Smooth muscle cell (in vitro differentiated cells): ENCODE data around the gene GALR1. TPM values are rescaled to one million over a fixed set of nuclear protein-coding genes. Genes with fewer than 3 reads are reported as not detected.
A peak's percentile ranks its signal among the peaks of the same experiment; 100 is the strongest.

Experiments used
- DNase-seq: peaks from one replicate; lab custom pipeline; 2025; ENCODE audit not compliant: unreplicated experiment; lab: John Stamatoyannopoulos, UW
- H2AFZ ChIP-seq: fragments of 200-600 bp; sonication (generic); 2 replicates; pipeline ENCODE4 v1.6.0; 2016; ENCODE audit warnings: antibody characterized with exemption, low read depth, mild to moderate bottlenecking
- H3F3A ChIP-seq: fragments of 200-600 bp; sonication (generic); 2 replicates; pipeline ENCODE4 v1.6.0; 2017; ENCODE audit warnings: antibody characterized with exemption, low read depth
- H3K27ac ChIP-seq: fragments of 200-600 bp; sonication (generic); 2 replicates; pipeline ENCODE4 v1.5.1; 2016; ENCODE audit warnings: low read depth, mild to moderate bottlenecking
- H3K27me3 ChIP-seq: fragments of 200-600 bp; sonication (generic); 2 replicates; pipeline ENCODE4 v1.6.1; 2016; ENCODE audit warnings: low read depth, mild to moderate bottlenecking
- H3K36me3 ChIP-seq: fragments of 200-600 bp; sonication (generic); 2 replicates; pipeline ENCODE4 v1.5.1; 2016; ENCODE audit warnings: low read depth
- H3K4me1 ChIP-seq: fragments of 200-600 bp; sonication (generic); 2 replicates; pipeline ENCODE4 v1.5.1; 2016; ENCODE audit warnings: low read depth
- H3K4me2 ChIP-seq: fragments of 200-600 bp; sonication (generic); 2 replicates; pipeline ENCODE4 v1.6.0; 2016; ENCODE audit warnings: mild to moderate bottlenecking
- H3K4me3 ChIP-seq: fragments of 200-600 bp; sonication (generic); 2 replicates; pipeline ENCODE4 v1.5.1; 2016; ENCODE audit warnings: mild to moderate bottlenecking
- H3K79me2 ChIP-seq: fragments of 200-600 bp; sonication (generic); 2 replicates; pipeline ENCODE4 v1.6.0; 2016; ENCODE audit warnings: low read depth, mild to moderate bottlenecking
- H3K9ac ChIP-seq: fragments of 200-600 bp; sonication (generic); 2 replicates; pipeline ENCODE4 v1.6.0; 2016; ENCODE audit warnings: low read depth
- H3K9me3 ChIP-seq: fragments of 200-600 bp; sonication (generic); replicated peaks from 2 replicates; pipeline ENCODE4 v1.5.1; 2016; ENCODE audit warnings: low read depth
- H4K20me1 ChIP-seq: fragments of 200-600 bp; sonication (generic); 2 replicates; pipeline ENCODE4 v1.6.0; 2016; ENCODE audit warnings: low read depth
- CTCF ChIP-seq: fragments of 200-600 bp; sonication (generic); IDR thresholded peaks from 2 replicates; pipeline ENCODE4 v1.5.1; 2017; ENCODE audit warnings: borderline replicate concordance, mild to moderate bottlenecking, antibody characterized with exemption; ENCODE audit not compliant: insufficient read depth, poor library complexity, severe bottlenecking
- WGBS: methylation state at CpG from one replicate; pipeline ENCODE4 v1.1.7; 2016; ENCODE audit warnings: low lambda C conversion rate; 5-methylcytosine and 5-hydroxymethylcytosine counted together
- polyA plus RNA-seq: library from polyadenylated mRNA; unstranded; fragments of >200 nt; fragmentation: Nextera tagmentation; extraction: Ambion mirVana; gene quantifications from 2 replicates; pipeline ENCODE4 v1.2.1, GENCODE V29; 2016
- total RNA-seq: library from RNA; depleted of rRNA; stranded (reverse); fragments of >200 nt; gene quantifications from 2 replicates; pipeline ENCODE4 v1.2.3, GENCODE V29; 2014

Gene GALR1
- total and polyA plus RNA-seq, 2 experiments from 2014 or later = not detected

GRCh38 chr18:77207540-77207939, 42.1 kb upstream of the GALR1 start:
- DNase-seq = no peak
- 81% methylated on average over 10 of the region's 10 CpGs for WGBS
- no peaks in the 10 kb centered on the region for H3K79me2 ChIP-seq
- no peaks in the 10 kb centered on the region for H4K20me1 ChIP-seq
- H2AFZ ChIP-seq = no peak overlapping the region
- TF ChIP-seq CTCF = peak; percentile 25
- H3K4me1 ChIP-seq = no peaks in the 10 kb centered on the region
- no peak overlapping the region for H3K4me2 ChIP-seq
- H3K4me3 ChIP-seq = no peak overlapping the region
- no peaks in the 10 kb centered on the region for H3K9me3 ChIP-seq
- H3F3A ChIP-seq = no peaks in the 10 kb centered on the region
- H3K27ac ChIP-seq = no peak overlapping the region
- no peaks in the 10 kb centered on the region for H3K36me3 ChIP-seq
- H3K9ac ChIP-seq = no peak overlapping the region
- H3K27me3 ChIP-seq = no peaks in the 10 kb centered on the region

GRCh38 chr18:77208964-77209363, 40.7 kb upstream of the GALR1 start:
- Histone ChIP-seq H3K79me2 (no peaks in the 10 kb centered on the region), H3K9ac (no peak overlapping the region), H3F3A (no peaks in the 10 kb centered on the region), H3K9me3 (no peaks in the 10 kb centered on the region), H3K27ac (no peak overlapping the region), H4K20me1 (no peaks in the 10 kb centered on the region), H3K36me3 (no peaks in the 10 kb centered on the region), H3K27me3 (no peaks in the 10 kb centered on the region), H2AFZ (no peak overlapping the region), H3K4me2 (peak overlapping the region; percentile 7), H3K4me1 (no peaks in the 10 kb centered on the region), H3K4me3 (no peak overlapping the region)
- WGBS = 79% methylated on average over 4 of the region's 4 CpGs
- no peak for DNase-seq
- no peak for TF ChIP-seq CTCF

- Histone ChIP-seq H3K4me3 (no peak overlapping the region), H3K27me3 (no peaks in the 10 kb centered on the region), H3K4me1 (no peaks in the 10 kb centered on the region), H3K36me3 (no peaks in the 10 kb centered on the region), H3K4me2 (no peak overlapping the region), H3K9ac (no peak overlapping the region), H3F3A (no peaks in the 10 kb centered on the region), H3K27ac (no peak overlapping the region), H3K79me2 (no peaks in the 10 kb centered on the region), H4K20me1 (no peaks in the 10 kb centered on the region), H3K9me3 (no peaks in the 10 kb centered on the region), H2AFZ (no peak overlapping the region)
- no peak for TF ChIP-seq CTCF
- DNase-seq = no peak
- 90% methylated on average over 12 of the region's 12 CpGs for WGBS
These were observed 40.1 kb upstream of the GALR1 start for GRCh38 chr18:77209587-77209986.

GRCh38 chr18:77210249-77210648, 39.4 kb upstream of the GALR1 start:
- WGBS = 72% methylated on average over 7 of the region's 7 CpGs
- Histone ChIP-seq H3K36me3 (no peaks in the 10 kb centered on the region), H3K79me2 (no peaks in the 10 kb centered on the region)

More at GRCh38 chr18:77210249-77210648, 39.4 kb upstream of the GALR1 start:
- H3F3A ChIP-seq = no peaks in the 10 kb centered on the region
- no peaks in the 10 kb centered on the region for H3K27me3 ChIP-seq
- no peak overlapping the region for H3K9ac ChIP-seq
- H4K20me1 ChIP-seq = no peaks in the 10 kb centered on the region
- H3K4me1 ChIP-seq = no peaks in the 10 kb centered on the region
- H3K9me3 ChIP-seq = no peaks in the 10 kb centered on the region
- TF ChIP-seq CTCF = no peak
- H3K4me3 ChIP-seq = no peak overlapping the region
- no peak overlapping the region for H3K27ac ChIP-seq
- H3K4me2 ChIP-seq = no peak overlapping the region
- H2AFZ ChIP-seq = no peak overlapping the region
- no peak for DNase-seq
